Fibroblast of villous mesenchyme (primary cell): ENCODE measurements around the gene EZH2. TPM values are rescaled to one million over a fixed set of nuclear protein-coding genes. Genes with fewer than 3 reads are reported as not detected.

Experiments
- DNase-seq: peaks from one replicate; pipeline ENCODE4 v3.0.0-alpha.2; 2010; ENCODE audit warnings: low read depth
- H3K4me3 ChIP-seq: 2 replicates; pipeline ENCODE4 v1.5.1; 2011; ENCODE audit warnings: low read depth, mild to moderate bottlenecking, low read length
- total RNA-seq: library from RNA; depleted of rRNA; stranded (reverse); fragments of >200 nt; gene quantifications from 2 replicates; pipeline ENCODE4 v1.2.3, GENCODE V29; 2012
- TF ChIP-seq, protein P1 (sequence below): IDR thresholded peaks from 2 replicates; pipeline ENCODE4 v1.5.1; 2012; ENCODE audit warnings: low read depth, mild to moderate bottlenecking, low read length; ENCODE audit not compliant: insufficient read depth

Gene EZH2
- 10.6 and 12.1 TPM in 2 replicates for total RNA-seq

GRCh38 chr7:148884049-148884298 is at the start of gene EZH2:
EZH2 (minus strand) TSS chr7:148884291; CDS start chr7:148847298, 36,993 bp downstream.
- DNase-seq: no peak
- peak within 1 kb of the TSS; percentile 91 for H3K4me3 ChIP-seq
- TF ChIP-seq, protein P1, sequence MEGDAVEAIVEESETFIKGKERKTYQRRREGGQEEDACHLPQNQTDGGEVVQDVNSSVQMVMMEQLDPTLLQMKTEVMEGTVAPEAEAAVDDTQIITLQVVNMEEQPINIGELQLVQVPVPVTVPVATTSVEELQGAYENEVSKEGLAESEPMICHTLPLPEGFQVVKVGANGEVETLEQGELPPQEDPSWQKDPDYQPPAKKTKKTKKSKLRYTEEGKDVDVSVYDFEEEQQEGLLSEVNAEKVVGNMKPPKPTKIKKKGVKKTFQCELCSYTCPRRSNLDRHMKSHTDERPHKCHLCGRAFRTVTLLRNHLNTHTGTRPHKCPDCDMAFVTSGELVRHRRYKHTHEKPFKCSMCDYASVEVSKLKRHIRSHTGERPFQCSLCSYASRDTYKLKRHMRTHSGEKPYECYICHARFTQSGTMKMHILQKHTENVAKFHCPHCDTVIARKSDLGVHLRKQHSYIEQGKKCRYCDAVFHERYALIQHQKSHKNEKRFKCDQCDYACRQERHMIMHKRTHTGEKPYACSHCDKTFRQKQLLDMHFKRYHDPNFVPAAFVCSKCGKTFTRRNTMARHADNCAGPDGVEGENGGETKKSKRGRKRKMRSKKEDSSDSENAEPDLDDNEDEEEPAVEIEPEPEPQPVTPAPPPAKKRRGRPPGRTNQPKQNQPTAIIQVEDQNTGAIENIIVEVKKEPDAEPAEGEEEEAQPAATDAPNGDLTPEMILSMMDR: no peak

- TF ChIP-seq, protein P1: no peak
- H3K4me3 ChIP-seq: no peak overlapping the region
- no peak for DNase-seq
Measured at GRCh38 chr7:148931470-148931869, 47.4 kb upstream of the EZH2 start.

DNA sequence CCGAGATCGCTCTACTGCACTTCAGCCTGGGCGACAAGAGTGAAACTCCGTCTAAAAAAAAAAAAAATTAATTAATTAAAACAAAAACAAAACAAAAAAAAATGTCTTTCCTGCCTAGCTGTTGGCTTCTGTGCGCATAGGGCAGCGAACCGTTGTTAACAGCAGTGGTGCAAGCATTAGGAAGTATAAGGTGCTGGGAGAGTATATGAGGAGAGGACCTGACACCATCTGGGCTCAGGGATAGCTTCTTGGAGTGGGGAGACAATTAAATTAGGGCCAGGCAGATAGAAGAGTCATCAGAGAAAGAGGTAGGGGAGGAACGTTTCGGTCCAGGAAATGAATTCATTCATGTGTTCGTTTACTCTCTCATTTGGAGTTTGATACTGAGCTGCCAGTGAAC is 46.2 kb upstream of the EZH2 start:
- no peak overlapping the region for H3K4me3 ChIP-seq
- no peak for DNase-seq
- TF ChIP-seq, protein P1: no peak

GRCh38 chr7:148929176-148929575 is 45.1 kb upstream of the EZH2 start:
- no peak for DNase-seq
- TF ChIP-seq, protein P1: no peak
- H3K4me3 ChIP-seq: no peak overlapping the region

GRCh38 chr7:148927123-148928045 is 43.3 kb upstream of the EZH2 start:
- TF ChIP-seq, protein P1: no peak
- no peak for DNase-seq
- no peak overlapping the region for H3K4me3 ChIP-seq

DNA sequence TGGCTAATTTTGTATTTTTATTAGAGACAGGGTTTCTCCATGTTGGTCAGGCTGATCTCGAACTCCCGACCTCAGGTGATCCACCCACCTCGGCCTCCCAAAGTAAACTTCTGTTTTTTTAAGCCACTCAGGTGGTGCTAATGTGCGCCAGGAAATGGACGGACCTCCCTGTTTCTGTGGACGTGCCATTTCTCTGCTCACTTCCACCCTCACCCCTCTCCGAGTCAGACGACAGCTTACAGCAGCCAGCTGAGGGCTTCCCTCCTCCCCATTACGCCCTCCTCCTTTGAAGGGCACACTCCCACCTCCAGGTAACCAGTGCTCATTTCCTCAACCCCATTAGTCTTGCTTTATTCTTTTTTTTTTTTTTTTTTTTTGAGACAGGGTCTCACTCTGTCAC is 41.7 kb upstream of the EZH2 start:
- TF ChIP-seq, protein P1: no peak
- DNase-seq: no peak
- no peak overlapping the region for H3K4me3 ChIP-seq
